ENCODE data around the gene PTPRC. TPM values are rescaled to one million over a fixed set of nuclear protein-coding genes. Genes with fewer than 3 reads are reported as not detected.

Gene PTPRC
- polyA plus RNA-seq, 2 of the 4 experiments (the other 2 are of a cell fraction) = not detected

DNA sequence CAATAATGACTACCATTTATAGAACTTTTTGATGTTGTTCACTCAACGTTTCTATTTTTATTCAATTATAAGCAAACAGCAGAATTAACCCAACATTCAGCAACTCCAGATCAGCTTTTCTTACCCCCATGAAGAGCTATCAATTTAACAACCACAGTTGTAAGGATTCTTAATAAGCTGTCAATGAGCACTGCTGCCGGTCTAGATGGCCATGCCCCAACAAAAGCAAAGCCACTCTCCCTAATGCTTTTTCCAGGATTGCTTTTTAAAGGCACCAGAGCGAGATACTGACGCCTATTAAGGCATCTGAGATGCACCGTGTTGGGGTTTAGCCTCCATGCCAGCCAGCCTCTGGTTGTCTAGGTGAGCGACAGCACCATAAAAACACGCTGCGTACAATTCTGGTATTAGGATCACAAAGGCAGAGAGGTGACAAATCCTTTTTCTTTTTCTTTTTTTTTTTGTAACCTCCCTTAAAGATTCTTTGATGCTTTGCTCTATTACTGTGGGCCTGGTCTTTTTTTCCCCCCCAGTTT, 39.5 kb downstream of the PTPRC start:
- Histone ChIP-seq H3K9me3 (no peaks in the 10 kb centered on the region), H3K27ac (no peak overlapping the region), H3K4me2 (no peak overlapping the region), H3K4me3 (no peak overlapping the region), H3K4me1 (no peaks in the 10 kb centered on the region)
- no peak for ATAC-seq
- ChIA-PET CTCF (no interaction called here), POLR2A (interaction anchor here (0.6 kb wide), 1 partner anchor 520 kb away, joined by 3 read pairs; no protein-coding TSS in a partner anchor)
- no peak for DNase-seq (ENCODE audit: low read depth in 1 of 2, low spot score in 1 of 2)
- no peak for FAIRE-seq
- 80% methylated on average over 8 of the region's 8 CpGs for WGBS (ENCODE audit: missing lambda C conversion rate)
- TF ChIP-seq, protein P1, sequence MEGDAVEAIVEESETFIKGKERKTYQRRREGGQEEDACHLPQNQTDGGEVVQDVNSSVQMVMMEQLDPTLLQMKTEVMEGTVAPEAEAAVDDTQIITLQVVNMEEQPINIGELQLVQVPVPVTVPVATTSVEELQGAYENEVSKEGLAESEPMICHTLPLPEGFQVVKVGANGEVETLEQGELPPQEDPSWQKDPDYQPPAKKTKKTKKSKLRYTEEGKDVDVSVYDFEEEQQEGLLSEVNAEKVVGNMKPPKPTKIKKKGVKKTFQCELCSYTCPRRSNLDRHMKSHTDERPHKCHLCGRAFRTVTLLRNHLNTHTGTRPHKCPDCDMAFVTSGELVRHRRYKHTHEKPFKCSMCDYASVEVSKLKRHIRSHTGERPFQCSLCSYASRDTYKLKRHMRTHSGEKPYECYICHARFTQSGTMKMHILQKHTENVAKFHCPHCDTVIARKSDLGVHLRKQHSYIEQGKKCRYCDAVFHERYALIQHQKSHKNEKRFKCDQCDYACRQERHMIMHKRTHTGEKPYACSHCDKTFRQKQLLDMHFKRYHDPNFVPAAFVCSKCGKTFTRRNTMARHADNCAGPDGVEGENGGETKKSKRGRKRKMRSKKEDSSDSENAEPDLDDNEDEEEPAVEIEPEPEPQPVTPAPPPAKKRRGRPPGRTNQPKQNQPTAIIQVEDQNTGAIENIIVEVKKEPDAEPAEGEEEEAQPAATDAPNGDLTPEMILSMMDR (IDR thresholded peaks at IDR 0.05) = no peak
- TF ChIP-seq NPAS2 (CRISPR knock-in tag; IDR thresholded peaks at IDR 0.05; ENCODE audit: borderline replicate concordance) = no peak
- TF ChIP-seq NFE2L2 (conservative IDR thresholded peaks at IDR 0.05; ENCODE audit: low read length) = no peak
- TF ChIP-seq FOSL2 (IDR thresholded peaks at IDR 0.05) = no peak
- no peak for TF ChIP-seq FOSL2 (CRISPR knock-in tag; IDR thresholded peaks at IDR 0.05)
- TF ChIP-seq HOXA7 (CRISPR knock-in tag; IDR thresholded peaks at IDR 0.05) = no peak
- TF ChIP-seq, protein P2, sequence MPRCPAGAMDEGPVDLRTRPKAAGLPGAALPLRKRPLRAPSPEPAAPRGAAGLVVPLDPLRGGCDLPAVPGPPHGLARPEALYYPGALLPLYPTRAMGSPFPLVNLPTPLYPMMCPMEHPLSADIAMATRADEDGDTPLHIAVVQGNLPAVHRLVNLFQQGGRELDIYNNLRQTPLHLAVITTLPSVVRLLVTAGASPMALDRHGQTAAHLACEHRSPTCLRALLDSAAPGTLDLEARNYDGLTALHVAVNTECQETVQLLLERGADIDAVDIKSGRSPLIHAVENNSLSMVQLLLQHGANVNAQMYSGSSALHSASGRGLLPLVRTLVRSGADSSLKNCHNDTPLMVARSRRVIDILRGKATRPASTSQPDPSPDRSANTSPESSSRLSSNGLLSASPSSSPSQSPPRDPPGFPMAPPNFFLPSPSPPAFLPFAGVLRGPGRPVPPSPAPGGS (IDR thresholded peaks at IDR 0.05) = no peak

DNA sequence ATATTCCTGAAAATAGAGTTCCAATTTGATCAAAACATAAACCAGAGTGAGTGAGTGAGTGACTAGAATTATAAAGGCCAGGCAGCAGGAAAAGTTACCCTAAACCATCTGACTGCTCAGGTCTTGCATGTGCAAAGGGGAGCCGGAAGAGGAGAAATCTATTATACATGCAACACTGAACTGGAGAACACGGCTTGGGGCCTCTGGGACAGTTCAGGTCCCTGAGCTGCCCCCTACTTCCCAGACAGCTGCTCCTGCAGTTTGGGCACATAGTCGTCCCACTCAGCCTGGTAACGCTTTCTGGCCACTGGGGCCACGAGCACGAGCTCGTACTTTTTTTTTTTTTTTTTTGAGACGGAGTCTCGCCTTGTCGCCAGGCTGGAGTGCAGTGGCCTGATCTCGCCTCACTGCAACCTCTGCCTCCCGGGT, 40.1 kb downstream of the PTPRC start:
- 87% methylated on average over 12 of the region's 12 CpGs for WGBS (ENCODE audit: missing lambda C conversion rate)
- no peak overlapping the region for H3K4me3 ChIP-seq
- no peaks in the 10 kb centered on the region for H3K4me1 ChIP-seq
- H3K9me3 ChIP-seq = no peaks in the 10 kb centered on the region
- DNase-seq (ENCODE audit: low read depth in 1 of 2, low spot score in 1 of 2) = no peak
- TF ChIP-seq TP53 (CRISPR knock-in tag; IDR thresholded peaks at IDR 0.05) (no peak), ESRRA (IDR thresholded peaks at IDR 0.05; ENCODE audit: borderline replicate concordance, low read length) (no peak), PHF8 (IDR thresholded peaks at IDR 0.05; ENCODE audit: borderline replicate concordance, low read depth) (no peak), POLR2A (IDR thresholded peaks at IDR 0.05; ENCODE audit: low read length) (no peak), CBX8 (IDR thresholded peaks at IDR 0.05) (no peak), RFX5 (IDR thresholded peaks at IDR 0.05) (no peak), KDM5A (IDR thresholded peaks at IDR 0.05) (no peak), ZNF302 (CRISPR knock-in tag; IDR thresholded peaks at IDR 0.05) (no peak), RNF2 (IDR thresholded peaks at IDR 0.05; ENCODE audit: borderline replicate concordance, low read depth) (no peak), HOXA7 (CRISPR knock-in tag; IDR thresholded peaks at IDR 0.05) (no peak), JUN (IDR thresholded peaks at IDR 0.05) (no peak)
- TF ChIP-seq, protein P3, sequence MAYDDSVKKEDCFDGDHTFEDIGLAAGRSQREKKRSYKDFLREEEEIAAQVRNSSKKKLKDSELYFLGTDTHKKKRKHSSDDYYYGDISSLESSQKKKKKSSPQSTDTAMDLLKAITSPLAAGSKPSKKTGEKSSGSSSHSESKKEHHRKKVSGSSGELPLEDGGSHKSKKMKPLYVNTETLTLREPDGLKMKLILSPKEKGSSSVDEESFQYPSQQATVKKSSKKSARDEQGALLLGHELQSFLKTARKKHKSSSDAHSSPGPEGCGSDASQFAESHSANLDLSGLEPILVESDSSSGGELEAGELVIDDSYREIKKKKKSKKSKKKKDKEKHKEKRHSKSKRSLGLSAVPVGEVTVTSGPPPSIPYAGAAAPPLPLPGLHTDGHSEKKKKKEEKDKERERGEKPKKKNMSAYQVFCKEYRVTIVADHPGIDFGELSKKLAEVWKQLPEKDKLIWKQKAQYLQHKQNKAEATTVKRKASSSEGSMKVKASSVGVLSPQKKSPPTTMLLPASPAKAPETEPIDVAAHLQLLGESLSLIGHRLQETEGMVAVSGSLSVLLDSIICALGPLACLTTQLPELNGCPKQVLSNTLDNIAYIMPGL (CRISPR knock-in tag; IDR thresholded peaks at IDR 0.05; ENCODE audit: borderline replicate concordance) = no peak
- H3K4me2 ChIP-seq = no peak overlapping the region
- no peak overlapping the region for H3K27ac ChIP-seq
- ChIA-PET POLR2A (interaction anchor here (0.6 kb wide), 1 partner anchor 521 kb away, joined by 3 read pairs; no protein-coding TSS in a partner anchor), CTCF (interaction anchor here (1.1 kb wide), 1 partner anchor 23 kb away, joined by 4 read pairs; no protein-coding TSS in a partner anchor)
- ATAC-seq = no peak
- no peak for FAIRE-seq

DNA sequence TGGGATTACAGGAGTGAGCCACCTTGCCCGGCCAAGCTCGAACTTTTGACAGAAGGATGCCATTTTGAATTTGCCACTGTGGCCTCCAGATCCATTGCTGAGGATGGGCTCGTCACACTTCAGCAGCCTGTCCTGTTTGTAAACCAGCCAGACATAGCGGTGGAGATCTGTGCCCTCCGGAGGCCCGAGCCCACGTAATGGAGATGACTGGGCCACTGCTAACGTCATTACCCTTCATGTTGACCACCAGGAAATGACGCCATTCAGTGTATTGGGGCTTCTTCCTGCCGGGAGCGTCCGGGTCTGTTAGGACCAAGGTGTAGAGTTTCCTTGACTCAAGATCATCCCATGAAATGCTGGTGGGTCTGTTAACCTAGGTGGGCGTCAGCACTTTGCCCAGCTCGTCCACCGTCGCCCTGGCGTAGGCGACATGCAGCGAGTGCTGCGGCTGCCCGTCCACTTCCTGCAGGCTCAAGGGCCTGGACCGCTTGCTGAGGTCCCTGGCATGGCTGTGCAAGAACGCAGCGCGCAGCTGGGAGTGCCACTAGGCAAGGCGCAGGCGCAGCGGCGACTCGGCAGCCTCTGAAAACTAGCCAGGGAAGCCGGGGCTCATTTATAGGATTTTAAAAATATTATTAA, 40.8 kb downstream of the PTPRC start:
- Histone ChIP-seq H3K9me3 (no peaks in the 10 kb centered on the region), H3K4me3 (no peak overlapping the region), H3K4me1 (no peaks in the 10 kb centered on the region), H3K27ac (no peak overlapping the region), H3K4me2 (no peak overlapping the region)
- WGBS (ENCODE audit: missing lambda C conversion rate) = 93% methylated on average over 27 of the region's 31 CpGs
- POLR2A ChIA-PET = no interaction called here
- FAIRE-seq (no peak), DNase-seq (ENCODE audit: low read depth in 1 of 2, low spot score in 1 of 2) (no peak), ATAC-seq (no peak)
- CTCF ChIA-PET = interaction anchor here (0.6 to 1.1 kb wide), 2 partner anchors 22 to 740 kb away, joined by 3 to 4 read pairs; no protein-coding TSS in a partner anchor
- TF ChIP-seq, protein P1 (IDR thresholded peaks at IDR 0.05) = no peak
- TF ChIP-seq KDM5A (IDR thresholded peaks at IDR 0.05) = no peak
- TF ChIP-seq CBX8 (IDR thresholded peaks at IDR 0.05) = no peak
- TF ChIP-seq TFCP2L1 (CRISPR knock-in tag; IDR thresholded peaks at IDR 0.05) = no peak
- no peak for TF ChIP-seq HEYL (CRISPR knock-in tag; IDR thresholded peaks at IDR 0.05)
- TF ChIP-seq MAFK (IDR thresholded peaks at IDR 0.05; ENCODE audit: partially characterized antibody) = no peak
- no peak for TF ChIP-seq ESRRA (IDR thresholded peaks at IDR 0.05; ENCODE audit: borderline replicate concordance, low read length)
- TF ChIP-seq, protein P4, sequence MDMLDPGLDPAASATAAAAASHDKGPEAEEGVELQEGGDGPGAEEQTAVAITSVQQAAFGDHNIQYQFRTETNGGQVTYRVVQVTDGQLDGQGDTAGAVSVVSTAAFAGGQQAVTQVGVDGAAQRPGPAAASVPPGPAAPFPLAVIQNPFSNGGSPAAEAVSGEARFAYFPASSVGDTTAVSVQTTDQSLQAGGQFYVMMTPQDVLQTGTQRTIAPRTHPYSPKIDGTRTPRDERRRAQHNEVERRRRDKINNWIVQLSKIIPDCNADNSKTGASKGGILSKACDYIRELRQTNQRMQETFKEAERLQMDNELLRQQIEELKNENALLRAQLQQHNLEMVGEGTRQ (IDR thresholded peaks at IDR 0.05) = no peak
- no peak for TF ChIP-seq TP53 (CRISPR knock-in tag; IDR thresholded peaks at IDR 0.05)
- no peak for TF ChIP-seq ZNF302 (CRISPR knock-in tag; IDR thresholded peaks at IDR 0.05)
- no peak for TF ChIP-seq JUN (IDR thresholded peaks at IDR 0.05)
